ENCODE data around the gene DNAH3. TPM values are rescaled to one million over a fixed set of nuclear protein-coding genes. Genes with fewer than 3 reads are reported as not detected.

DNAH3 gene
- total RNA-seq, 1 experiment from 2014 or later, result 0.24 TPM

DNA sequence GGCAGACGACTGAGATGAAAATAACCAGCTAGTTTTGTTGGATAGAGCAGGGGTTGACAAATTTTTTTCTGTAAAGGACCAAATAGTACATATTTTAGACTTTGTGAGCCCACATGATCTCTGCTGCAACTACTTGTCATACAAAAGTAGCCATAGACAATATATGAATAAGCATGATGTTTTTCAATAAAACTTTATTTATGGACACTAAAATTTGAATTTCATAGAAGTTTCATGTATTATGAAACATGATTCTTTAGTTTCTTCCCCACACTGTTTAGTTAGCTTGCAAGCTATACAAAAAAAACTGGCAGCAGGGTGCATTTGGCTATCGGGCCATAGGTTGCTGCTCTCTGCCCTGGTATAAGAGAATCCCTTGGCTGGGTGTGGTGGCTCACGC is 193.5 kb downstream of the DNAH3 start:
- Histone ChIP-seq H3K79me1 (ENCODE audit: insufficient read depth, low read depth, low read length, poor library complexity, severe bottlenecking) (no peaks in the 10 kb centered on the region), H3K56ac (ENCODE audit: insufficient read length, low read depth, low read length) (no peak overlapping the region), H3K4me2 (ENCODE audit: insufficient read depth, insufficient read length, low read length) (no peak overlapping the region), H2AK5ac (ENCODE audit: insufficient read length, low read length) (no peak overlapping the region), H2BK12ac (ENCODE audit: insufficient read length, low read depth, low read length) (no peak overlapping the region), H3K4ac (ENCODE audit: low read depth, low read length) (no peak overlapping the region), H2BK15ac (ENCODE audit: low read depth, low read length) (no peak overlapping the region), H3T11ph (ENCODE audit: low read length) (no peak overlapping the region), H3K9me3 (ENCODE audit: control insufficient read depth, low read depth, low read length) (no peaks in the 10 kb centered on the region), H4K8ac (replicated peaks; ENCODE audit: insufficient read length, low read depth, low read length) (no peak overlapping the region), H3K23ac (ENCODE audit: insufficient read length, low read depth, low read length) (no peak overlapping the region), H4K91ac (ENCODE audit: insufficient read length, low read depth, low read length) (no peak overlapping the region), H2BK20ac (ENCODE audit: low read depth, low read length, poor library complexity, severe bottlenecking) (no peak overlapping the region), H3K23me2 (ENCODE audit: insufficient read length, low read depth, low read length, poor library complexity, severe bottlenecking) (no peaks in the 10 kb centered on the region), H3K27me3 (ENCODE audit: insufficient read depth, low read length) (no peaks in the 10 kb centered on the region), H3K27ac (ENCODE audit: insufficient read length, low read depth, low read length) (no peak overlapping the region), H3K9ac (ENCODE audit: extremely low read depth, insufficient read length, low read length) (no peak overlapping the region), H2AFZ (ENCODE audit: low read length) (no peak overlapping the region), H3K4me1 (ENCODE audit: insufficient read depth, low read length) (no peaks in the 10 kb centered on the region), H4K20me1 (ENCODE audit: control insufficient read depth, insufficient read depth, insufficient read length) (no peaks in the 10 kb centered on the region), H2BK120ac (ENCODE audit: low read depth, low read length, poor library complexity, severe bottlenecking) (no peak overlapping the region), H3K14ac (ENCODE audit: insufficient read depth, low read length) (no peak overlapping the region), H3K79me2 (ENCODE audit: insufficient read depth, low read length) (no peaks in the 10 kb centered on the region), H2BK5ac (ENCODE audit: insufficient read length, low read length) (no peak overlapping the region), H3K18ac (ENCODE audit: insufficient read length, low read depth, low read length) (no peak overlapping the region), H4K5ac (ENCODE audit: insufficient read length, low read depth, low read length) (no peak overlapping the region)
- H3K4me3 Mint-ChIP-seq, result no peak overlapping the region
- TF ChIP-seq, protein P1, sequence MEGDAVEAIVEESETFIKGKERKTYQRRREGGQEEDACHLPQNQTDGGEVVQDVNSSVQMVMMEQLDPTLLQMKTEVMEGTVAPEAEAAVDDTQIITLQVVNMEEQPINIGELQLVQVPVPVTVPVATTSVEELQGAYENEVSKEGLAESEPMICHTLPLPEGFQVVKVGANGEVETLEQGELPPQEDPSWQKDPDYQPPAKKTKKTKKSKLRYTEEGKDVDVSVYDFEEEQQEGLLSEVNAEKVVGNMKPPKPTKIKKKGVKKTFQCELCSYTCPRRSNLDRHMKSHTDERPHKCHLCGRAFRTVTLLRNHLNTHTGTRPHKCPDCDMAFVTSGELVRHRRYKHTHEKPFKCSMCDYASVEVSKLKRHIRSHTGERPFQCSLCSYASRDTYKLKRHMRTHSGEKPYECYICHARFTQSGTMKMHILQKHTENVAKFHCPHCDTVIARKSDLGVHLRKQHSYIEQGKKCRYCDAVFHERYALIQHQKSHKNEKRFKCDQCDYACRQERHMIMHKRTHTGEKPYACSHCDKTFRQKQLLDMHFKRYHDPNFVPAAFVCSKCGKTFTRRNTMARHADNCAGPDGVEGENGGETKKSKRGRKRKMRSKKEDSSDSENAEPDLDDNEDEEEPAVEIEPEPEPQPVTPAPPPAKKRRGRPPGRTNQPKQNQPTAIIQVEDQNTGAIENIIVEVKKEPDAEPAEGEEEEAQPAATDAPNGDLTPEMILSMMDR (conservative IDR thresholded peaks at IDR 0.05), result no peak
- DNase-seq, result no peak
- WGBS (ENCODE audit: extremely low coverage, insufficient read length, low lambda C conversion rate), result no CpG with 5 or more reads among the region's 3 CpGs
- H3K27ac Mint-ChIP-seq, result no peak overlapping the region
- H3K27me3 Mint-ChIP-seq (ENCODE audit: low read depth), result no peaks in the 10 kb centered on the region
- peaks cover 6 to 7% of the 10 kb centered on the region in 2 experiments for H3K4me1 Mint-ChIP-seq
- no peaks in the 10 kb centered on the region for H3K9me3 Mint-ChIP-seq
- no peaks in the 10 kb centered on the region for H3K36me3 Mint-ChIP-seq (ENCODE audit: insufficient read depth in 1 of 3, low read depth in 3 of 3)

Measured in H9 (cell line).